IMR-90 (cell line): ENCODE data around the gene STAC3.

Experiments
- BHLHE40 ChIP-seq: fragments of 150-350 bp; IDR thresholded peaks from 2 replicates; pipeline ENCODE4 v1.6.1; 2016; ENCODE audit warnings: mild to moderate bottlenecking, low read depth, low read length
- CTCF ChIP-seq: conservative IDR thresholded peaks from 2 replicates; pipeline ENCODE4 v1.5.1; 2012; ENCODE audit warnings: mild to moderate bottlenecking, low read depth, low read length, improper control_type of control experiment
- FOS ChIP-seq: fragments of 150-350 bp; IDR thresholded peaks from 2 replicates; pipeline ENCODE4 v1.6.1; 2016; ENCODE audit warnings: low read depth, low read length
- MAFK ChIP-seq: IDR thresholded peaks from 2 replicates; pipeline ENCODE4 v1.6.1; 2012; ENCODE audit warnings: low read depth, low read length, improper control_type of control experiment
- MXI1 ChIP-seq: IDR thresholded peaks from 2 replicates; pipeline ENCODE4 v1.6.1; 2012; ENCODE audit warnings: low read depth, mild to moderate bottlenecking, low read length, moderate library complexity, borderline replicate concordance
- NFE2L2 ChIP-seq: fragments of 150-350 bp; IDR thresholded peaks from 2 replicates; pipeline ENCODE4 v1.6.1; 2016; ENCODE audit warnings: low read depth, mild to moderate bottlenecking, low read length
- POLR2A ChIP-seq: IDR thresholded peaks from 2 replicates; pipeline ENCODE4 v1.6.1; 2012; ENCODE audit warnings: mild to moderate bottlenecking, low read depth, low read length
- RAD21 ChIP-seq: IDR thresholded peaks from 2 replicates; pipeline ENCODE4 v1.6.1; 2012; ENCODE audit warnings: low read length, improper control_type of control experiment
- RFX5 ChIP-seq: IDR thresholded peaks from 2 replicates; pipeline ENCODE4 v1.8.0; 2012; ENCODE audit warnings: low read depth, mild to moderate bottlenecking, low read length, moderate library complexity
- TF ChIP-seq, protein P1 (sequence below): fragments of 150-350 bp; IDR thresholded peaks from 2 replicates; pipeline ENCODE4 v1.6.1; 2016; ENCODE audit warnings: low read depth, mild to moderate bottlenecking, low read length, moderate library complexity, borderline replicate concordance
- TF ChIP-seq, protein P2 (sequence below): fragments of 150-350 bp; IDR thresholded peaks from 2 replicates; pipeline ENCODE4 v1.6.1; 2017; ENCODE audit warnings: mild to moderate bottlenecking, antibody characterized with exemption, low read length, low read depth

DNA sequence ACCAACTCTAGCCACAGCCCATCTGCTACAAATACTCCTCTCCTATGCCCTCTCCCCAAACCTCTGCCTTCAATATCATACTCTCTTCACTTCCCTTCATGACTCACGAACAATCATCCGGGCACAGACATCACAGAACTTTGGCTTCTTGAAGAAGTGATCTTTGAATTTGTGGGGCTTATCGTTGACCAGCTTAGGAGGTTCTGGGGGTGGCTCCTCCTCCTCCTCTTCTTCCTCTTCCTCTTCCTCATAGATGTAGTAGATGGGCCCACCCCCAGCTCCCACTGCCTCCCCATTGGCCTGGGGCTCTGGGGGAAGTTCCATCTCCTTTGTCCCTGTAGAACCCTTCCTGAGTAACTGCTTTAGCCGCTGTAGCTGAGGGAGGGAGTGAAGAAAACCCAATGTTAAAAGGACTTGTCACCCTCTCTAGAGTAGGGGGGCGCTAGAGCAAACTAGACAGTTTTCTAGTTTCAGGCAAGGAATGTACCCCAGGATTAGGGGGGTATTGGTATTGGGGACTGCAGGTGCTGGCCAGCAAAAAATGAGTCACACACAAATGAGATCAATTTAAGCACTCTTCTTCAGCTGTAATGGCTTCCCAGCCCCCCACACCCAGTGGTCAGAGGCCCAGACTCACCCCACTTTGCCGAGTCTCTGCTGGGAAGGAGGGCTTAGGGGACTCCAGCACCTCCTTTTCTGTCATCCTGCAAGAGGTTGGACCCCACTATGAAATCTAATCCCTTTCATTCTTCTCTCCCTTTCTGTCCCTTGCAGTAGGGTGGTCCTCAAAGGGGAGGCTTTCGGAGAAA, 1.8 kb downstream of the STAC3 start:
- TF ChIP-seq RAD21 (no peak), CTCF (no peak), FOS (no peak), POLR2A (no peak), NFE2L2 (no peak), RFX5 (no peak), MAFK (no peak), BHLHE40 (no peak), MXI1 (no peak)
- TF ChIP-seq, protein P1, sequence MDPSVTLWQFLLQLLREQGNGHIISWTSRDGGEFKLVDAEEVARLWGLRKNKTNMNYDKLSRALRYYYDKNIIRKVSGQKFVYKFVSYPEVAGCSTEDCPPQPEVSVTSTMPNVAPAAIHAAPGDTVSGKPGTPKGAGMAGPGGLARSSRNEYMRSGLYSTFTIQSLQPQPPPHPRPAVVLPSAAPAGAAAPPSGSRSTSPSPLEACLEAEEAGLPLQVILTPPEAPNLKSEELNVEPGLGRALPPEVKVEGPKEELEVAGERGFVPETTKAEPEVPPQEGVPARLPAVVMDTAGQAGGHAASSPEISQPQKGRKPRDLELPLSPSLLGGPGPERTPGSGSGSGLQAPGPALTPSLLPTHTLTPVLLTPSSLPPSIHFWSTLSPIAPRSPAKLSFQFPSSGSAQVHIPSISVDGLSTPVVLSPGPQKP, result no peak
- TF ChIP-seq, protein P2, sequence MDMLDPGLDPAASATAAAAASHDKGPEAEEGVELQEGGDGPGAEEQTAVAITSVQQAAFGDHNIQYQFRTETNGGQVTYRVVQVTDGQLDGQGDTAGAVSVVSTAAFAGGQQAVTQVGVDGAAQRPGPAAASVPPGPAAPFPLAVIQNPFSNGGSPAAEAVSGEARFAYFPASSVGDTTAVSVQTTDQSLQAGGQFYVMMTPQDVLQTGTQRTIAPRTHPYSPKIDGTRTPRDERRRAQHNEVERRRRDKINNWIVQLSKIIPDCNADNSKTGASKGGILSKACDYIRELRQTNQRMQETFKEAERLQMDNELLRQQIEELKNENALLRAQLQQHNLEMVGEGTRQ, result no peak
